GM19351 (cell line): ENCODE measurements around the gene NMNAT2.

ENCODE experiments used
- ATAC-seq: cut with Tn5 transposase; IDR thresholded peaks from one replicate; pipeline ENCODE4 v1.9.1; 2021; ENCODE audit warnings: mild to moderate bottlenecking, moderate library complexity; ENCODE audit not compliant: unreplicated experiment

The NMNAT2 gene

GRCh38 chr1:183319606-183320005, 98.6 kb downstream of the NMNAT2 start:
- ATAC-seq, result no peak

GRCh38 chr1:183319051-183319450, 99.1 kb downstream of the NMNAT2 start:
- no peak for ATAC-seq

GRCh38 chr1:183318433-183318832, 99.7 kb downstream of the NMNAT2 start:
- no peak for ATAC-seq

- ATAC-seq, result no peak
These were observed 102.0 kb downstream of the NMNAT2 start for GRCh38 chr1:183315991-183316758.

GRCh38 chr1:183313063-183313462, 105.1 kb downstream of the NMNAT2 start:
- no peak for ATAC-seq

- no peak for ATAC-seq
These were observed 107.3 kb downstream of the NMNAT2 start for GRCh38 chr1:183310753-183311479.

- ATAC-seq, result no peak
These were observed 109.5 kb downstream of the NMNAT2 start for GRCh38 chr1:183308719-183309118.

- ATAC-seq, result peak; percentile 55
These were observed 111.7 kb downstream of the NMNAT2 start for GRCh38 chr1:183306317-183307042.

GRCh38 chr1:183304440-183305107, 113.6 kb downstream of the NMNAT2 start:
- ATAC-seq, result no peak

- no peak for ATAC-seq
These were observed 114.3 kb downstream of the NMNAT2 start for GRCh38 chr1:183303901-183304300.

- no peak for ATAC-seq
These were observed 114.9 kb downstream of the NMNAT2 start for GRCh38 chr1:183303323-183303645.

GRCh38 chr1:183302452-183303322, 115.5 kb downstream of the NMNAT2 start:
- ATAC-seq, result no peak

- ATAC-seq, result no peak
These were observed 116.9 kb downstream of the NMNAT2 start for GRCh38 chr1:183301239-183301638.

- no peak for ATAC-seq
These were observed 117.4 kb downstream of the NMNAT2 start for GRCh38 chr1:183300828-183301227.

GRCh38 chr1:183300395-183300794, 117.8 kb downstream of the NMNAT2 start:
- no peak for ATAC-seq

GRCh38 chr1:183296782-183297181, 121.4 kb downstream of the NMNAT2 start:
- ATAC-seq, result no peak

- no peak for ATAC-seq
These were observed 122.7 kb downstream of the NMNAT2 start for GRCh38 chr1:183295521-183295920.

- no peak for ATAC-seq
These were observed 124.3 kb downstream of the NMNAT2 start for GRCh38 chr1:183293876-183294275.

- no peak for ATAC-seq
These were observed 124.9 kb downstream of the NMNAT2 start for GRCh38 chr1:183293241-183293640.

GRCh38 chr1:183291802-183292514, 126.2 kb downstream of the NMNAT2 start:
- ATAC-seq, result no peak
